ENCODE results near the gene TOM1.

The TOM1 gene

DNA sequence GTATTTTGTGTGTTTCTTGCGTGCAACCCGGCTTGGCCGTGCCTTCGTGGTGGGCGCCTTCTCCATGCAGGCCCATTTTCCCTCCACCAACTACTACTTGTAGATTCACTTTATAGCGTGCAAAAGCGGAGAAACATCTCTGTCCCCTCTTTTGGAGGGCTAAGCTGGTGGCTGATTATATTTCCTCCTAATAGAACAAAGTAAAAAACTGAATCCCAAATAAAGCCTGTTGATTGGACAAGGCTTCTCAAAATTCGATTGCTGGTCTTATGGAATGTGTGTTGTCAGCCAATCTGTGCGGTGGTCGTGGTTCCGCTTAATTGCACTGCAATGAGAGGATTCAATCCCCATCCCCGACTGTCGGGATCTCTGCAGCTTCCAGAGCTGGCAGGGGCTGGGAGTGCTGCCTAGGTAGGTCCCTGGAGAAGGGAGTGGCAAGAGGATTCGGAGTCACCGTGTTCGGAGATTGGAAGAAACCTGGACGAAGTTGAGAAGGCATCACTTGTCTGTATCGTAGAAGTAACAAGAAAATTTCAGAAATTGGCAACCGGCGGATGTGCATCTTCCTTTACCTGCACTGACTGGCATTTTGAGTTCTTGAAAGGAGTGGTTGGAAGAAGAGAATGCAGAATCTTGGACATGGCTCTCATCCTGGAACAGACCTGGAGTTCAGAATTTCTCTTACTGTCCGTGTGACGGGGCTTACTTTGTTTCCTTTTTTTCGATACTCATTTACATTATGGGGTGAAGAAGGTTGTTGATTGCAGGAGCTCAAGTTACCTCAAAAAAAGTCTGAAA, 41.3 kb upstream of the TOM1 start:
- TF ChIP-seq TAF1 (IDR thresholded peaks at IDR 0.05; ENCODE audit: borderline replicate concordance, insufficient read depth, low read length) (no peak), FOXP2 (optimal IDR thresholded peaks at IDR 0.05; ENCODE audit: borderline replicate concordance, extremely low read depth, extremely low read length, insufficient read depth) (no peak), POLR2AphosphoS5 (IDR thresholded peaks at IDR 0.05; ENCODE audit: low read depth, low read length) (no peak), SIN3A (IDR thresholded peaks at IDR 0.05; ENCODE audit: borderline replicate concordance, insufficient read depth, low read length) (no peak)
- TF ChIP-seq, protein P1, sequence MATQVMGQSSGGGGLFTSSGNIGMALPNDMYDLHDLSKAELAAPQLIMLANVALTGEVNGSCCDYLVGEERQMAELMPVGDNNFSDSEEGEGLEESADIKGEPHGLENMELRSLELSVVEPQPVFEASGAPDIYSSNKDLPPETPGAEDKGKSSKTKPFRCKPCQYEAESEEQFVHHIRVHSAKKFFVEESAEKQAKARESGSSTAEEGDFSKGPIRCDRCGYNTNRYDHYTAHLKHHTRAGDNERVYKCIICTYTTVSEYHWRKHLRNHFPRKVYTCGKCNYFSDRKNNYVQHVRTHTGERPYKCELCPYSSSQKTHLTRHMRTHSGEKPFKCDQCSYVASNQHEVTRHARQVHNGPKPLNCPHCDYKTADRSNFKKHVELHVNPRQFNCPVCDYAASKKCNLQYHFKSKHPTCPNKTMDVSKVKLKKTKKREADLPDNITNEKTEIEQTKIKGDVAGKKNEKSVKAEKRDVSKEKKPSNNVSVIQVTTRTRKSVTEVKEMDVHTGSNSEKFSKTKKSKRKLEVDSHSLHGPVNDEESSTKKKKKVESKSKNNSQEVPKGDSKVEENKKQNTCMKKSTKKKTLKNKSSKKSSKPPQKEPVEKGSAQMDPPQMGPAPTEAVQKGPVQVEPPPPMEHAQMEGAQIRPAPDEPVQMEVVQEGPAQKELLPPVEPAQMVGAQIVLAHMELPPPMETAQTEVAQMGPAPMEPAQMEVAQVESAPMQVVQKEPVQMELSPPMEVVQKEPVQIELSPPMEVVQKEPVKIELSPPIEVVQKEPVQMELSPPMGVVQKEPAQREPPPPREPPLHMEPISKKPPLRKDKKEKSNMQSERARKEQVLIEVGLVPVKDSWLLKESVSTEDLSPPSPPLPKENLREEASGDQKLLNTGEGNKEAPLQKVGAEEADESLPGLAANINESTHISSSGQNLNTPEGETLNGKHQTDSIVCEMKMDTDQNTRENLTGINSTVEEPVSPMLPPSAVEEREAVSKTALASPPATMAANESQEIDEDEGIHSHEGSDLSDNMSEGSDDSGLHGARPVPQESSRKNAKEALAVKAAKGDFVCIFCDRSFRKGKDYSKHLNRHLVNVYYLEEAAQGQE (IDR thresholded peaks at IDR 0.05; ENCODE audit: insufficient read depth in 1 of 2, low read depth in 2 of 2, low read length in 2 of 2): no peak

DNA sequence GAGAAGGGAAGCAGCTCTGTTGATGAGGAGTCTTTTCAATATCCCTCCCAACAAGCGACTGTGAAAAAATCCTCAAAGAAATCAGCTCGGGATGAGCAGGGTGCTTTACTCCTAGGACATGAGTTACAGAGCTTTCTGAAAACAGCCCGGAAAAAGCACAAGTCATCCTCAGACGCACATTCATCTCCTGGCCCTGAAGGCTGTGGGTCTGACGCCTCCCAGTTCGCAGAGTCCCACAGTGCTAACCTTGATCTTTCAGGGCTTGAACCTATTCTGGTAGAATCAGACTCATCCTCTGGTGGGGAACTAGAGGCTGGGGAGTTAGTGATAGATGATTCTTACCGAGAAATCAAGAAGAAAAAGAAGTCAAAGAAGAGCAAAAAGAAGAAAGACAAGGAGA, 34.7 kb upstream of the TOM1 start:
- no peak for TF ChIP-seq POLR2AphosphoS5 (IDR thresholded peaks at IDR 0.05; ENCODE audit: low read depth, low read length)
- no peak for TF ChIP-seq TAF1 (IDR thresholded peaks at IDR 0.05; ENCODE audit: borderline replicate concordance, insufficient read depth, low read length)
- TF ChIP-seq, protein P1 (IDR thresholded peaks at IDR 0.05; ENCODE audit: insufficient read depth in 1 of 2, low read depth in 2 of 2, low read length in 2 of 2): no peak
- no peak for TF ChIP-seq FOXP2 (optimal IDR thresholded peaks at IDR 0.05; ENCODE audit: borderline replicate concordance, extremely low read depth, extremely low read length, insufficient read depth)
- TF ChIP-seq SIN3A (IDR thresholded peaks at IDR 0.05; ENCODE audit: borderline replicate concordance, insufficient read depth, low read length): no peak

DNA sequence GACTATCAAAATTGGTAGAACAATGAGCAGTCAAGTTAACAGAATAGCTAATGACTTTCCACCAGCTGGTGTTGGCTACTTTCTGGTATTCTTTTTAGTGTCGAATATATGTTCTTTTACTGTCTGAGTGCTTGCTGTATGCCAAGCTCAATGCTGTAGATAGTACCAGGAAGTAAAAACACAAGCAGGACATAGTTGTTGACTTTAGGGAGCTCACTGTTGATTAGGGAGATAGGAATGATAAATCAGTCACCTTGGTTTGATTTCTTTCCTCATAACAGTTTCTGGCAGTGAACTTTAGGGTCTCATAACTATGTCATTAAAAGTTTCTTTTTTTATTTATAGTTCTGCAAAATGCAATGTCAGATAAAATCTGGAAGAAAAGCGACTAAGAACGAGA, 33.4 kb upstream of the TOM1 start:
- no peak for TF ChIP-seq FOXP2 (optimal IDR thresholded peaks at IDR 0.05; ENCODE audit: borderline replicate concordance, extremely low read depth, extremely low read length, insufficient read depth)
- TF ChIP-seq TAF1 (IDR thresholded peaks at IDR 0.05; ENCODE audit: borderline replicate concordance, insufficient read depth, low read length): no peak
- no peak for TF ChIP-seq SIN3A (IDR thresholded peaks at IDR 0.05; ENCODE audit: borderline replicate concordance, insufficient read depth, low read length)

DNA sequence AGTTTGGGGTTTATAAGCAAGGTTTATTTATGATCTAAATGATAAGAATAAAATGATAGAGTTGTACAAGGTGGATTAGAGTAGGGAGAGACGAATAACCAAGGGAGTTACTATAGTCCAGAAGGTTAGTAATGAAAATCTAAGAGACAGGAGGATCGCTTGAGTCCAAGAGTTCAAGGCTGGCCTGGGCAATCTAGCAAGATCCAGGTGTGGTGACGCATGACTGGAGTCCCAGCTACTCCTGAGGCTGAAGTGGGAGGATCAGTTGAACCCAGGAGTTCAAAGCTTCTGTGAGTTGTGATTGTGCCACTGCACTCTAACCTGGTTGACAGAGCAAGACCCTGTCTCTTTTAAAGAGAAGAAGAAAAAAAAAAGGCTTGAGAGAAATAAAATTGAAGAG, 30.1 kb upstream of the TOM1 start:
- TF ChIP-seq FOXP2 (optimal IDR thresholded peaks at IDR 0.05; ENCODE audit: borderline replicate concordance, extremely low read depth, extremely low read length, insufficient read depth) (no peak), POLR2AphosphoS5 (IDR thresholded peaks at IDR 0.05; ENCODE audit: low read depth, low read length) (no peak)

DNA sequence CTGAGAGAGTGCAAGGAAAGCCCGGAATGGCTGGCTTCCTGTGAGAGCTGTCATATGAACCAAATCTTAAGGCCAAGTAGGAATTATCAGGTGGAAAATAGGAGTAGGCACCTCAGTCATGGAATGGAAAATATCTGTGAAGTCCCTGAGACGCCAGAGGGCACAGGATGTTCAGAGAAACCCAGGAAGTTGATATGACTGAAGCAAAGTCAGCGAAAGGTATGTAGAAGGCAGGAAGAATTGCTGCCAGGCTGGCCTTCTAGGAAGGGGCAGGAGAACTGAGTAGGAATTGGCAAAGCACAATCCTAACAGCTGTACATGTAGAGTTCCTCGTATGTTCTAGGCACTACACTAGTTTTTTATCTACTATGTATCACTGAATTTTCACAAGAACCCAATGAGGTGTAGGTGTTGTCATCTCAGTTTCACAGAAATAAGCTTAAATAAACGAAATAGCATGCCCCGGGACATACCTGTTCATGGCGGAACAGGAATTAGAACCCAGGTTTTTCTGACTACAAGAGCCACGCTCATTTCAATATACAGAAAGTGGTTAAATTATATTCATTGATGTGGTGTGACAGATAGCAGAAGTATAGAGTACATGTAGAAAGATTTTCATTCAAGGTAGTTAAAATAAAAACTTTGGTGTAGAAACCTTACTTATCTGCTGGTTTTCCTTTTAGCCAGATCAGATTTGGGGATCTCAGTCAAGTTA, 25.4 kb upstream of the TOM1 start:
- TF ChIP-seq SIN3A (IDR thresholded peaks at IDR 0.05; ENCODE audit: borderline replicate concordance, insufficient read depth, low read length) (no peak), FOXP2 (optimal IDR thresholded peaks at IDR 0.05; ENCODE audit: borderline replicate concordance, extremely low read depth, extremely low read length, insufficient read depth) (no peak), POLR2AphosphoS5 (IDR thresholded peaks at IDR 0.05; ENCODE audit: low read depth, low read length) (no peak), TAF1 (IDR thresholded peaks at IDR 0.05; ENCODE audit: borderline replicate concordance, insufficient read depth, low read length) (no peak)
- TF ChIP-seq, protein P1 (IDR thresholded peaks at IDR 0.05; ENCODE audit: insufficient read depth in 1 of 2, low read depth in 2 of 2, low read length in 2 of 2): no peak

- TF ChIP-seq TAF1 (IDR thresholded peaks at IDR 0.05; ENCODE audit: borderline replicate concordance, insufficient read depth, low read length) (no peak), SIN3A (IDR thresholded peaks at IDR 0.05; ENCODE audit: borderline replicate concordance, insufficient read depth, low read length) (no peak), POLR2AphosphoS5 (IDR thresholded peaks at IDR 0.05; ENCODE audit: low read depth, low read length) (no peak)
- TF ChIP-seq, protein P1 (IDR thresholded peaks at IDR 0.05; ENCODE audit: insufficient read depth in 1 of 2, low read depth in 2 of 2, low read length in 2 of 2): no peak
Measured at GRCh38 chr22:35275580-35275979, 24.1 kb upstream of the TOM1 start.

All from PFSK-1 (cell line).